Measurements from ENCODE around the gene DHRSX.

DHRSX gene

DNA sequence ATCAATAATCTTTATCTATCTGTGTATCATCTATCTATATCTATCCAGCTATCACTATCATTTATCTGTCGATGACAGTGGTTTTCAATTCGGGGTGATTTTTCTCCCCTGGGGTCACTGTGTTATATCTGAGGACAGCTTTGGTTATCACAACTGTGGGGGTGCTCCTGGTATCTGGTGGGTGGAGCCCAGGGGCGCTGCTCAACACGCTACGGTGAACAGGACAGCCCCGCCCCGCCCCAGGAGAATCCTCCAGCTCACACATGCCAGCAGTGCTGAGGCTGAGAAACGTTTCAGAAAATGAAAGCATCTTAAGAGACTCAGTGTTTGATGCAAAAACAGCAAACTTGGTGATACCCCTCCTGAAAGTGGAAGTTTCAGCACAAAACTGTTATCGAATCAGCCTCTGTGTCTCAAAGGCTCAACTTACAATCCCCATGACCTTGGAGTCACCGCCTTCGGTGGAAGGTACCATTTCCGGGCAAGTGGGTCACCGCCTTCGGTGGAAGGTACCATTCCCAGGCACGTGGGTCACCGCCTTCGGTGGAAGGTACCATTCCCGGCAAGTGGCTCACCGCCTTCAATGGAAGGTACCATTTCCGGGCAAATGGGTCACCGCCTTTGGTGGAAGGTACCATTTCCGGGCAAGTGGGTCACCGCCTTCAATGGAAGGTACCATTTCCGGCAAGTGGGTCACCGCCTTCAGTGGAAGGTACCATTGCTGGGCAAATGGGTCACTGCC, 315.3 kb downstream of the DHRSX start:
- DNase-seq: no peak

DNA sequence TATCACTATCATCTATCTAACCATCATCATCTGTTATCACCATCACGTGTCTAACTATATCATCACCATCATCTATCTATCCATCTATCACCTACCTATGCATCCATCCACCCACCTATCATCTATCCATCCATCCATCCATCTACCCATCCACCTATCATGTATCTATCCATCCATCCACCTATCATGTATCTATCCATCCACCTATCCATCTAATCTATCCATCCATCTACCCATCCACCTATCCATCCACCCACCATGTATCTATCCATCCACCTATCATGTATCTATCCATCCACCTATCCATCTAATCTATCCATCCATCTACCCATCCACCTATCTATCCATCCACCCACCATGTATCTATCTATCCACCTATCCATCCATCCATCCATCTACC, 316.7 kb downstream of the DHRSX start:
- DNase-seq: no peak

DNA sequence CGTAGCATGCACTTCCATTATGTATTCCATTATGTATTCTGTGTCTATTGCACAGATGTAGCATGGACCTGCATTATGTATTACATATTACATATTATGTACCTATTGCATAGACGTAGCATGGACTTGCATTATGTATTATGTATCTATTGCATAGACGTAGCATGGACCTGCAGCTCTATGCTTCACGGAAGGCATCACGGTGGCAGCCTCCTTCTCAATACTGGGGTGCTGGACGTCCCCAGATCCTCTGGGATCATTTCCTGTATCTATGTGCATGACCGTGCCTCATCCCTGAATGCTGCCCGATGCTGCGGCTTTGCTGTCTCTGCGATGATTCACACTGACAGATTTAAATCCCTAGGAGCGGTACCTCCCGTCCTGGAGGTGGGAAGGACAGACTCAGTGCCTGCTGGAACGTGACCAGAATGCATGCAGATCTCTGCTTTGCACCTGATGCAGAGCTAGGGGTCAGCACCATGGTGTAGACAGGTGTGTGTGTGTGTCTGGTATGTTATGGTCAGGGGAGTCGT, 317.5 kb downstream of the DHRSX start:
- DNase-seq: no peak

DNA sequence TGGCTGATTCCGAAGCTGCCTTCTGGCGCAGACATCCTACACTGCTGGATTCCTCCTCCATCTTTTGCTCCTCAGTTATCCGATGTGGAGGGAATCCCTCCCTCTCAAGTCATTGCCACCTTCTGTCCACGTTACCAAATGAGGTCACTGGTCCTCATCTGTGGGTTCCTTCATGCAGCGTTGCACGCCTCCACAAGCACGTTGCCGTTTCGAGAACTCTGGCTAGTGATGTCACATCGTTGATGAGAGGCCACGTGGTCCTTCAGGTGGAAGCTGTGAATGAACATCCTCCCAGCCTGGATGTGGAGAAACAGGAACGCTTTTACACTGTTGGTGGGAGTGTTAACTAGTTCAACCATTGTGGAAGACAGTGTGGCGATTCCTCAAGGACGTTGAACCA, 323.2 kb downstream of the DHRSX start:
- DNase-seq: no peak

DNA sequence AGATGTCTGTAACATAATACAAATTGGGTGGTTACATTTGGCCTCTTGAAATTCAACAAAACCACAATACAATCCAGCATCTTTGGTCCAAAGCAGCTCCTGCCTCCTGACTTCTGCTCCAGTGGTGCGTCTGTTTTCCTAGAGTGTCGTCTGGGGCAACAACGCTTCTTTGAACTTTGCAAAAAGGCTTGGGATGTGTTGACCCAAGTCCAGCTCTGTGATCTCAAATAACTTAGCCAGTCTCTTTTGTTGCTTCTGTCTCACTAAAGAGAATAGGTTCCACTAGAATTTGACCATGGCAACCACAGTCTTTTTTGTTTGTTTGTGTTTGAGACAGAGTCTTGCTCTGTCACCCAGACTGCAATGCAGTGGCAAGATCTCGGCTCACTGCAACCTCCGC, 324.0 kb downstream of the DHRSX start:
- DNase-seq: no peak

DNA sequence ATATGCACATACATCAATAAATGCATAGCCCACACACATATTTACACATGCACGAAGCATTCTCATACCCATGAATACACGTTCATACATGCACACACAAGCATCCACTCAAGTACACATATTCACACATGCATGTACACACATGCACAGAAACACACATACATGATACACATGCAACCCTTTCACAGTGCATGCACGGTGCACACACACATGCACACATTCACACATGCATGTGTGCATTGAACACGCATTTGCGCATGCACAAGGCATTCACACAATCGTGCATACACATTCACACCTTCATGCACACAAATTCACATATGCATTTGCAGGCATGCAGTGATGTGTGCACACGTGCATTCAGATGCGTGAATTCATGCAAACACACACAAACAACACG, 324.5 kb downstream of the DHRSX start:
- no peak for DNase-seq

DNA sequence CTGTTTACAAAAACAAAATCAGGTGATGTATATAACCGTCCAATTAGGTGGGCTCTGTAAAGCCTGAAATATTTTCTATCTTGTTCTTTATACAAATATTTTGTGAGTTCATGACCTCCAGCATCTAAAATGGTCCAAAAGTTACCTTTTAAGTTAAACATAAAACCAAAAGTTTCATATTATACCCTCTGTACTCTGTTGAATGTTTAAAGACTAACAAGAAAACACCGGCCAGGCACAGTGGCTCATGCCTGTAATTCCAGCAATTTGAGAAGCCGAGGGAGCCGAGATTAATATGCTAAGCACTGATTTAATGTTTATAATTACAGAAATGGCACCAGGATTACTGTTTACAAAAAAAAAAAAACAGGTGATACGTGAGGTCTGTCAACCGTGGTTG, 328.4 kb downstream of the DHRSX start:
- DNase-seq: no peak

Data from right forelimb (tissue), 1 donor.